Testis (tissue), 3 donors: ENCODE measurements around the gene TCTN3. TPM values are rescaled to one million over a fixed set of nuclear protein-coding genes. Genes with fewer than 3 reads are reported as not detected.
"Not testable (repeated sequence)": the region's sequence is repeated elsewhere in the genome, so short reads cannot be mapped to it uniquely, and the experiment has no call there.

Experiments used
- DNase-seq: peaks from one replicate; pipeline ENCODE4 v3.0.0-alpha.2; 2019
- H3K27ac ChIP-seq, 2 donors: fragments of 200-600 bp; sonication (generic); one replicate each; pipeline ENCODE4 v1.5.1; 2019
- H3K27me3 ChIP-seq: fragments of 200-600 bp; sonication (generic); one replicate; pipeline ENCODE4 v1.5.1; 2019
- H3K36me3 ChIP-seq: fragments of 200-600 bp; sonication (generic); one replicate; pipeline ENCODE4 v1.5.1; 2017; ENCODE audit warnings: low read depth; ENCODE audit errors: missing control alignments
- H3K4me1 ChIP-seq: fragments of 200-600 bp; sonication (generic); one replicate; pipeline ENCODE4 v1.5.1; 2019
- H3K4me3 ChIP-seq, 2 donors: fragments of 200-600 bp; sonication (generic); one replicate each; pipeline ENCODE4 v1.5.1; 2017 to 2019
- H3K9me3 ChIP-seq: fragments of 200-600 bp; sonication (generic); one replicate; pipeline ENCODE4 v1.5.1; 2017
- POLR2A ChIP-seq: fragments of 450-650 bp; IDR thresholded peaks from one replicate; pipeline ENCODE4 v1.6.1; 2017; ENCODE audit warnings: antibody characterized with exemption, mild to moderate bottlenecking, moderate library complexity
- WGBS, 2 donors: methylation state at CpG; one replicate each; pipeline ENCODE4 v1.1.5; 2018; 5-methylcytosine and 5-hydroxymethylcytosine counted together
- intact Hi-C: fragments of 100-400 bp; cut with DNase I; formaldehyde crosslinking; loops from one replicate; pipeline ENCODE4 v1.15.1; 2023; ENCODE audit warnings: low total_unique reads
- polyA plus RNA-seq: library from polyadenylated mRNA; stranded (reverse); fragments of 350-450 nt; fragmentation: Illumina TruSeq; extraction: RNeasy Lipid Tissue Mini Kit (QIAGEN cat#74804); gene quantifications from one replicate; pipeline ENCODE4 v1.2.3, GENCODE V29; 2014; ENCODE audit warnings: low read depth, low replicate concordance; ENCODE audit not compliant: insufficient read depth
- total RNA-seq, 2 donors: library from RNA; depleted of rRNA; stranded (reverse); fragments of >200 nt; gene quantifications; one replicate each; pipeline ENCODE4 v1.2.3, GENCODE V29; 2016
- TF ChIP-seq, protein P1 (sequence below), 3 experiments: fragments of 450-650 bp in 2 of 3; fragments of 200-600 bp in 1 of 3; sonication (generic) in 1 of 3; IDR thresholded peaks; one replicate each; pipeline ENCODE4 v1.5.1; 2016 to 2019; ENCODE audit warnings: antibody characterized with exemption in 3 of 3, mild to moderate bottlenecking in 2 of 3, moderate library complexity in 1 of 3

Gene TCTN3
- total and polyA plus RNA-seq, 3 donors from 2014 or later, result 29.3 to 44.6 (median 29.7) TPM

DNA sequence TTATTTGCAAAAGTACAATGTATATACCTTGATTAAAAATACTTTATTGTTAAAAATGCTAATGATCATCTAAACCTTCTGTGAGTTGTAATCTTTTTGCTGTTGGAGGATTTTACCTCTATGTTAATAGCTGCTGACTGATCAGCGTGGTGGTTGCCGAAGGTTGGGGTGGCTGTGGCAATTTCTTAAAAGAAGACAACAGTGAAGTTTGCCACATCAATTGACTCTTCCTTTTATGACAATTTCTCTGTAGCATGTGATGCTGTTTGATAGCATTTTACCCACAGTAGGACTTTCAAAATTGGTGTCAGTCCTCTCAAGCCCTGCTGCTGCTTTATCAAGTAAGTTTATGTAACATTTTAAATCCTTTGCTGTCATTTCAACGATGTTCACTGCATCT lies 45.3 kb upstream of the TCTN3 start:
- no peaks in the 10 kb centered on the region for H3K36me3 ChIP-seq
- intact Hi-C loops, result no loop called here
- H3K27ac ChIP-seq, result no peak overlapping the region
- no peak overlapping the region for H3K4me3 ChIP-seq
- no peaks in the 10 kb centered on the region for H3K9me3 ChIP-seq
- no peak for DNase-seq
- no peaks in the 10 kb centered on the region for H3K27me3 ChIP-seq
- TF ChIP-seq, protein P1, sequence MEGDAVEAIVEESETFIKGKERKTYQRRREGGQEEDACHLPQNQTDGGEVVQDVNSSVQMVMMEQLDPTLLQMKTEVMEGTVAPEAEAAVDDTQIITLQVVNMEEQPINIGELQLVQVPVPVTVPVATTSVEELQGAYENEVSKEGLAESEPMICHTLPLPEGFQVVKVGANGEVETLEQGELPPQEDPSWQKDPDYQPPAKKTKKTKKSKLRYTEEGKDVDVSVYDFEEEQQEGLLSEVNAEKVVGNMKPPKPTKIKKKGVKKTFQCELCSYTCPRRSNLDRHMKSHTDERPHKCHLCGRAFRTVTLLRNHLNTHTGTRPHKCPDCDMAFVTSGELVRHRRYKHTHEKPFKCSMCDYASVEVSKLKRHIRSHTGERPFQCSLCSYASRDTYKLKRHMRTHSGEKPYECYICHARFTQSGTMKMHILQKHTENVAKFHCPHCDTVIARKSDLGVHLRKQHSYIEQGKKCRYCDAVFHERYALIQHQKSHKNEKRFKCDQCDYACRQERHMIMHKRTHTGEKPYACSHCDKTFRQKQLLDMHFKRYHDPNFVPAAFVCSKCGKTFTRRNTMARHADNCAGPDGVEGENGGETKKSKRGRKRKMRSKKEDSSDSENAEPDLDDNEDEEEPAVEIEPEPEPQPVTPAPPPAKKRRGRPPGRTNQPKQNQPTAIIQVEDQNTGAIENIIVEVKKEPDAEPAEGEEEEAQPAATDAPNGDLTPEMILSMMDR (IDR thresholded peaks at IDR 0.05), result no peak
- no peak for TF ChIP-seq POLR2A
- no peaks in the 10 kb centered on the region for H3K4me1 ChIP-seq
- 92 to 95% methylated on average over 3 of the region's 3 CpGs for whole genome bisulfite sequencing, 2 donors

DNA sequence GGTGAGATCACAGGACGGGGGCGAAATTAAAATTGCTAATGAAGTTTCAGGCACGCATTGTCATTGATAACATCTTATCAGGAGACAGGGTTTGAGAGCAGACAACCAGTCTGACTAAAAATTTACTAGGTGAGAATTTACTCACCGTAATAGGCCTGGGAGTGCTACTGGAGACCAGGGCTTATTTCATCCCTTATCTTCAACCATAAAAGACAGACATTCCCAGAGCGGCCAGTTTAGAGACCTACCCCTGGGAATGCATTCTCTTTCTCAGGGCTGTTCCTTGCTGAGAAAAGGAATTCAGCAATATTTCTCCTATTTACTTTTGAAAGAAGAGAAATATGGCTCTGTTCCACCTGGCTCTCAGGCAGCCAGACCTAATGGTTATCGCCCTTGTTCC lies 39.2 kb upstream of the TCTN3 start:
- H3K27ac ChIP-seq, DNase-seq, H3K36me3 ChIP-seq, intact Hi-C loops, H3K27me3 ChIP-seq, H3K4me1 ChIP-seq, H3K4me3 ChIP-seq, H3K9me3 ChIP-seq: not testable (repeated sequence)
- 79 to 94% methylated on average over 6 of the region's 6 CpGs for WGBS, 2 donors

DNA sequence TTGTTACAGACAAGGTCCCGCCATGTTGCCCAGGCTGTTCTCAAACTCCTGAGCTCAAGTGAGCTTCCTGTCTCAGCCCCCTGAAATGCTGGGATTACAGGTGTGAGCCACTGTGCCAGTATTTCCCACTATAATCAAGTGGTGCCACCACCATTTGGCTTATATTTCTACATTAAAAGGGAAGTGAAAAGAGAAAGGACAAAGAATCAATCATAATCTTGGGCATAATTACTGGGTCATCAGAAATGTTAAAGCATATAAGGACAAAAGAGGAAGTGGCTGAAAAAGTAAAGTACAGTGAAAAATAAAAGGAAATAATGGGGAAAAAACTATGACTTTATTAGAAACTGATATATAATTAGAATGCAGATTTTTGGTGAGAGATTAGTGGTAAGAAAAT lies 36.5 kb upstream of the TCTN3 start:
- no peak overlapping the region for H3K27ac ChIP-seq
- no peaks in the 10 kb centered on the region for H3K9me3 ChIP-seq
- peaks cover 6% of the 10 kb centered on the region for H3K4me1 ChIP-seq
- WGBS, 2 donors, result 80 to 83% methylated on average over 1 of the region's 1 CpG
- H3K4me3 ChIP-seq, result no peak overlapping the region
- no peaks in the 10 kb centered on the region for H3K27me3 ChIP-seq
- no peak for DNase-seq
- H3K36me3 ChIP-seq, result no peaks in the 10 kb centered on the region
- intact Hi-C loops, result no loop called here
- TF ChIP-seq, protein P1 (IDR thresholded peaks at IDR 0.05), result no peak
- TF ChIP-seq POLR2A, result no peak

DNA sequence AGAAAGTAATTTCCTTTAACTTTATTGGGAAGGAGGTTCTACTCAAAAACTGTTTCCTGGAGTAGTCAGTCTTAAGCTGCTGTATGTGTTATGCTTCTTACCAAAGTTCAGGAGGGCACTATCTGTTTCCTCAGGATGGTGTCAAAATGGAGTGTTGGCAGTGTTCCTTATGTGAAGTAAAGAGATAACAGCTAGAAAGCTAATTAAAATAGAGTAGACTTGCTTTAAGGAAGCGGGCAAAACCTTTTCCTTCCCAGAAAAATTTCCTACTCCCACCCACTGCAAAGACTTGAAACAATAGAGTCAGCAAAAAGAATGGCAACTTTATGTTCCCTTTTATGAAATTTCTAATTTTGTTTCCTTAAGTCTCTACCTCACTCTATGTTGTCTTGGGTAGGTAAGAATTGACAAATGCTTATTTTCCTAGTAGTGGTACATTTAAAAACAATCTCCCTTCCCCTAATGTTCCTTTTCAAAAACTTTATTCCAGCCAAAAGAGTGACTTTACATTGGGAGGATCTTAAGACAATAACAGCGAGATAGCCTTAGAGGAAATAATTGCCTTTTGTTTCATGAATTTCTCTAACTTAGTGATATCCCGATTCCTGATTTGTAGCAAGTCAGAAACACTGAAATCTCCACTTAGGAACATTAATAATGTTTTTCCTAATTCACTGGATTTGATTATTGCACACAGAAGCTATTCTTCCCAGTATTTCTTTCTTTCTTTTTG lies 35.8 kb upstream of the TCTN3 start:
- Histone ChIP-seq H3K9me3 (no peaks in the 10 kb centered on the region), H3K4me3 (no peak overlapping the region), H3K27ac (peak overlapping the region in 1 of 2 donors; percentile 23), H3K36me3 (no peaks in the 10 kb centered on the region), H3K4me1 (peaks cover 6% of the 10 kb centered on the region), H3K27me3 (no peaks in the 10 kb centered on the region)
- no peak for TF ChIP-seq POLR2A
- TF ChIP-seq, protein P1 (IDR thresholded peaks at IDR 0.05), result no peak
- intact Hi-C loops, result no loop called here
- 28 to 29% methylated on average over 3 of the region's 3 CpGs for WGBS, 2 donors
- no peak for DNase-seq

DNA sequence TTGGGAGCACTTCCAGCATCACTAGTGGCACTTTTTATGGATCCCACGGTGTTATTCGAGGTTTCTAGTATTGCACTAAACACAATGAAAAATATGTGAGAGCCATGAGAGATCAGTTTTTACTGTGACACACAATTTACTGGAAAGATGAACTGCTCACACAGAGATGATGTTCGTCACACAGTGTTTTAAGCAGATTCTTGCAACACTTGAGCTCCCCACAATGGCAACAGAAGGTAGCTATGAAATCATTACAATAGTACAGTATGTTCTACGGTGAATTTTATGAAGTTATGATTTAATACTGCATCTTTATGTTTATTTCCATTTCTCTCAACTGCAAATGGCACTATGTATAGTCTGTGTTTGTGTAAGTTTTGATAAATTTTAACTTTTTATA lies 34.8 kb upstream of the TCTN3 start:
- WGBS, 2 donors, result 55 to 56% methylated on average over 4 of the region's 4 CpGs
- Histone ChIP-seq H3K4me1 (peaks cover 6% of the 10 kb centered on the region), H3K9me3 (no peaks in the 10 kb centered on the region), H3K4me3 (no peak overlapping the region), H3K27me3 (no peaks in the 10 kb centered on the region), H3K27ac (no peak overlapping the region), H3K36me3 (no peaks in the 10 kb centered on the region)
- no peak for DNase-seq
- intact Hi-C loops, result no loop called here
- no peak for TF ChIP-seq POLR2A
- TF ChIP-seq, protein P1 (IDR thresholded peaks at IDR 0.05), result no peak

DNA sequence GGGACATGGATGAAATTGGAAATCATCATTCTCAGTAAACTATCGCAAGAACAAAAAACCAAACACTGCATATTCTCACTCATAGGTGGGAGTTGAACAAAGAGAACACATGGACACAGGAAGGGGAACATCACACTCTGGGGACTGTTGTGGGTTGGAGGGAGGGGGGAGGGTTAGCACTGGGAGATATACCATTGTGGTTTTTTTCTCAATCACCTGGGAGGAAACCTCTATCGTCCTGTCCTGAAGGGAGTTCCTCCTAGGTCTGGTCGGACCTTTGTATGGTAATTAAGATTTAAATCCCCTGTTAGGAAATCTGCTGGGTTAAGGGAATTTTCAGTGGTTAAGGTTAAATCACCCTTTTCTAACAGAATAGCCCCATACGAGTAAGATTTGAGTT lies 28.8 kb upstream of the TCTN3 start:
- H3K27me3 ChIP-seq, H3K36me3 ChIP-seq, H3K4me1 ChIP-seq, H3K27ac ChIP-seq, intact Hi-C loops, H3K4me3 ChIP-seq, H3K9me3 ChIP-seq, DNase-seq: not testable (repeated sequence)
- WGBS, 2 donors, result 87 to 96% methylated on average over 4 of the region's 4 CpGs

DNA sequence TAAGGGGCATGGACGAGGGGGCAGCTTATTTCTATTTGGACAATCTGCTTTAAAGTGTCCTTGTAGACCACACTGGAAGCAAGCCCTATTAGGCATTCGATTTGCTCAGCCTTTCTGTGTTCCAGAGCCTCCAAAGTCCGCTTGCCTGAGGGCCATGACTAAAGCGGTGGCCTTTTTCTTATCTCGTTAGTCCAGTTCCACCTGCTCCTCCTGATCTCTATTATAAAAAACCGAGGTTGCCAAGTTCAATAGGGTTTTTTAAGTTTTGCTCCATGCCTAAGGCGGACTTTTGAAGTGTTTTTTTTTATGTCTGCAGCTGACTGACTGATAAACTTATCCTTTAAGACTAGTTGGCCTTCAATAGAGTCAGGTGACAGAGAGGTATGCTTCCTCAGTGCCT lies 27.0 kb upstream of the TCTN3 start:
- H3K9me3 ChIP-seq, H3K4me1 ChIP-seq, H3K4me3 ChIP-seq, H3K27me3 ChIP-seq, DNase-seq, H3K36me3 ChIP-seq, H3K27ac ChIP-seq, intact Hi-C loops: not testable (repeated sequence)
- 75 to 88% methylated on average over 7 of the region's 7 CpGs for WGBS, 2 donors
